K562 (cell line): ENCODE data around the gene BASP1. TPM values are rescaled to one million over a fixed set of nuclear protein-coding genes. Genes with fewer than 3 reads are reported as not detected.

Source experiments
- ATAC-seq: fragments of 200-7000 bp; cut with Tn5 transposase; 3 replicates; pipeline ENCODE4 v1.9.1; 2020; ENCODE audit warnings: moderate library complexity
- BruUV-seq: library from RNA; stranded (reverse); fragments of 400-500 nt; replicated peaks from 2 replicates; lab custom pipeline; 2021; lab: Mats Ljungman, UMichigan
- CTCF ChIA-PET: fragments of 300-600 bp; formaldehyde crosslinking; extraction: SDS; loops from one replicate; lab custom pipeline; 2021; ENCODE audit warnings: low intra/inter-chr PET ratio; lab: Yijun Ruan, JAX
- POLR2A ChIA-PET: fragments of 300-600, 350-650 bp; sonication (Branson Sonifier 250); formaldehyde crosslinking; extraction: SDS; loops from one replicate; lab custom pipeline; 2021; ENCODE audit warnings: antibody characterized with exemption, inconsistent platforms; lab: Yijun Ruan, JAX
- DNase-seq, 4 experiments: peaks; one replicate each; pipeline versions ENCODE4 v3.0.0 to v3.0.0-alpha.2; 2011 to 2018; ENCODE audit warnings: low spot score in 3 of 4, mixed read lengths in 3 of 4; ENCODE audit errors: extremely low read depth in 1 of 4
- FAIRE-seq: peaks from 2 replicates; lab custom pipeline; 2011; peaks lifted over from hg19 to GRCh38; lab: Jason Lieb, UNC
- H2AFZ ChIP-seq: 2 replicates; pipeline ENCODE4 v1.6.0; 2011; ENCODE audit warnings: low read depth, low read length, control low read depth, inconsistent platforms
- H3K27ac ChIP-seq: fragments of 200-600 bp; 3 replicates; pipeline ENCODE4 v1.8.0; 2011; ENCODE audit warnings: low read depth, mild to moderate bottlenecking, control low read depth, inconsistent platforms, low read length, moderate library complexity, mixed read lengths; ENCODE audit errors: extremely low read depth
- H3K27me3 ChIP-seq, 2 experiments: fragments of 300-600 bp in 1 of 2; 2 replicates in 1 of 2; 3 replicates in 1 of 2; pipeline versions ENCODE4 v1.6.0 to v1.8.0; 2011; ENCODE audit warnings: inconsistent platforms in 2 of 2, low read length in 2 of 2, mild to moderate bottlenecking in 1 of 2, mixed read lengths in 1 of 2, moderate library complexity in 1 of 2; ENCODE audit not compliant: control insufficient read depth in 2 of 2, insufficient read depth in 2 of 2
- H3K36me3 ChIP-seq: fragments of 300-600 bp; 3 replicates; pipeline ENCODE4 v1.8.0; 2011; ENCODE audit warnings: mild to moderate bottlenecking, low read length, inconsistent platforms; ENCODE audit not compliant: control insufficient read depth, insufficient read depth
- H3K4me1 ChIP-seq, 2 experiments: fragments of 200-600 bp in 1 of 2; replicated peaks in 1 of 2; 2 replicates in 1 of 2; 3 replicates in 1 of 2; pipeline versions ENCODE4 v1.5.1 to v1.8.0; 2011; ENCODE audit warnings: inconsistent platforms in 2 of 2, low read length in 2 of 2, mild to moderate bottlenecking in 1 of 2, mixed read lengths in 1 of 2, moderate library complexity in 1 of 2; ENCODE audit not compliant: control insufficient read depth in 2 of 2, insufficient read depth in 2 of 2
- H3K4me2 ChIP-seq: 2 replicates; pipeline ENCODE4 v1.6.1; 2011; ENCODE audit warnings: low read length, control low read depth, inconsistent platforms, mixed read lengths; ENCODE audit not compliant: insufficient read depth
- H3K4me3 ChIP-seq: fragments of 200-600 bp; sonication (generic), shearing (Covaris generic); 2 replicates; pipeline ENCODE4 v1.5.1; 2016; ENCODE audit warnings: control low read depth, inconsistent platforms
- H3K79me2 ChIP-seq: fragments of 200-600 bp; 3 replicates; pipeline ENCODE4 v1.8.0; 2011; ENCODE audit warnings: low read length, inconsistent platforms; ENCODE audit not compliant: control insufficient read depth, insufficient read depth
- H3K9ac ChIP-seq, 2 experiments: 2 replicates each; pipeline versions ENCODE4 v1.6.0 to v1.6.1; 2011; ENCODE audit warnings: low read depth in 2 of 2, low read length in 2 of 2, control low read depth in 1 of 2, inconsistent platforms in 1 of 2, mild to moderate bottlenecking in 1 of 2, mixed read lengths in 1 of 2; ENCODE audit not compliant: insufficient read depth in 1 of 2
- H3K9me1 ChIP-seq: one replicate; pipeline ENCODE4 v1.6.0; 2011; ENCODE audit warnings: inconsistent platforms, mild to moderate bottlenecking, low read length, moderate library complexity; ENCODE audit not compliant: control insufficient read depth, insufficient read depth
- H3K9me3 ChIP-seq: replicated peaks from 2 replicates; pipeline ENCODE4 v1.5.1; 2011; ENCODE audit warnings: low read depth, low read length, inconsistent platforms; ENCODE audit not compliant: control insufficient read depth, insufficient read depth
- H4K20me1 ChIP-seq: replicated peaks from 2 replicates; pipeline ENCODE4 v1.6.1; 2011; ENCODE audit warnings: low read length, inconsistent platforms, mixed read lengths; ENCODE audit not compliant: control insufficient read depth, insufficient read depth
- ATF7 ChIP-seq: fragments of 450-650 bp; IDR thresholded peaks from 2 replicates; pipeline ENCODE4 v1.7.1; 2014; ENCODE audit warnings: mild to moderate bottlenecking, moderate library complexity
- DIDO1 ChIP-seq: fragments of 450-650 bp; IDR thresholded peaks from 2 replicates; pipeline ENCODE4 v1.6.1; 2016; ENCODE audit warnings: low read depth, missing biosample characterization, missing genetic modification characterization
- HMGN3 ChIP-seq: IDR thresholded peaks from 2 replicates; pipeline ENCODE4 v1.6.1; 2011; ENCODE audit warnings: borderline replicate concordance, low read depth, mild to moderate bottlenecking, mixed read lengths, low read length; ENCODE audit not compliant: insufficient read length; ENCODE audit errors: extremely low read depth
- KAT7 ChIP-seq: sonication (generic); formaldehyde crosslinking; IDR thresholded peaks from 2 replicates; pipeline ENCODE4 v1.8.0; 2022; ENCODE audit warnings: missing genetic modification reagents, mild to moderate bottlenecking, borderline replicate concordance
- MCM3 ChIP-seq: fragments of 450-650 bp; IDR thresholded peaks from 2 replicates; pipeline ENCODE4 v1.6.1; 2016
- MTA2 ChIP-seq: fragments of 450-650 bp; IDR thresholded peaks from 2 replicates; pipeline ENCODE4 v1.6.1; 2016; ENCODE audit warnings: low read depth
- NFE2 ChIP-seq: IDR thresholded peaks from 2 replicates; pipeline ENCODE4 v1.6.1; 2014; ENCODE audit warnings: antibody characterized with exemption, low read depth
- NR3C1 ChIP-seq: sonication (generic); formaldehyde crosslinking; IDR thresholded peaks from 2 replicates; pipeline ENCODE4 v1.8.1; 2022; ENCODE audit warnings: missing genetic modification reagents
- ZNF41 ChIP-seq: fragments of 250-450 bp; sonication (Bioruptor Pico); conservative IDR thresholded peaks from 2 replicates; pipeline ENCODE4 v1.4.0; 2020; ENCODE audit warnings: mild to moderate bottlenecking
- ZNF445 ChIP-seq: fragments of 250-450 bp; sonication (Bioruptor Pico); IDR thresholded peaks from 2 replicates; pipeline ENCODE4 v1.4.0; 2020; ENCODE audit warnings: low read depth, mild to moderate bottlenecking, moderate library complexity
- ZNF512 ChIP-seq: IDR thresholded peaks from 2 replicates; pipeline ENCODE4 v1.6.1; 2016; ENCODE audit warnings: missing genetic modification characterization, missing compliant biosample characterization
- ZNF518B ChIP-seq: fragments of 250-450 bp; sonication (Bioruptor Pico); IDR thresholded peaks from 2 replicates; pipeline ENCODE4 v1.5.0; 2021; ENCODE audit warnings: mild to moderate bottlenecking, moderate library complexity
- ZNF764 ChIP-seq: fragments of 250-450 bp; sonication (Bioruptor Pico); IDR thresholded peaks from 2 replicates; pipeline ENCODE4 v1.4.0; 2020; ENCODE audit warnings: low read depth, mild to moderate bottlenecking, moderate library complexity
- WGBS: fragments of 100-300 bp; shearing (Covaris generic); methylation state at CpG from one replicate; pipeline ENCODE4 v1.1.6; 2016; ENCODE audit warnings: low coverage, mixed read lengths; ENCODE audit not compliant: insufficient coverage; ENCODE audit errors: missing lambda C conversion rate; 5-methylcytosine and 5-hydroxymethylcytosine counted together
- in situ Hi-C: fragments of 300-500 bp; cut with MboI; formaldehyde crosslinking; loops from 4 replicates; pipeline ENCODE4 v1.15.0; 2018; ENCODE audit warnings: inconsistent platforms, mixed read lengths
- intact Hi-C: fragments of 100-400 bp; cut with micrococcal nuclease; formaldehyde crosslinking; loops from 2 replicates; pipeline ENCODE4 v1.14.2; 2022
- polyA plus RNA-seq, 8 experiments: library from polyadenylated mRNA; depleted of rRNA in 4 of 8; stranded (reverse) in 5 of 8; unstranded in 3 of 8; fragments of >200 nt; fragmentation: Nextera tagmentation in 2 of 8; fragmentation: Illumina TruSeq in 1 of 8; extraction: Ambion mirVana in 2 of 8; extraction: Trizol in 1 of 8; gene quantifications; 2 replicates each; pipeline versions ENCODE4 v1.2.1 to v1.2.3, GENCODE V29; 2011 to 2014; ENCODE audit warnings: inconsistent platforms in 1 of 8, missing spikeins in 1 of 8
- total RNA-seq, 7 experiments: library from RNA; depleted of rRNA in 6 of 7; stranded (reverse); fragments of >200 nt in 6 of 7; fragmentation: Illumina TruSeq in 2 of 7; extraction: Trizol in 2 of 7; gene quantifications; 2 replicates each; pipeline versions ENCODE4 v1.2.1 to v1.2.3, GENCODE V29; 2011 to 2021; ENCODE audit warnings: low replicate concordance in 1 of 7
- TF ChIP-seq, protein P1 (sequence below): fragments of 250-450 bp; sonication (Bioruptor Pico); IDR thresholded peaks from 2 replicates; pipeline ENCODE4 v1.4.0; 2020; ENCODE audit warnings: mild to moderate bottlenecking, moderate library complexity

The BASP1 gene
- total and polyA plus RNA-seq, 9 of the 15 experiments (the other 6 are each of a cell fraction or from before 2014, with no cell fraction given), result 0.22 TPM; not detected in 8

- Histone ChIP-seq H3K27ac (no peak overlapping the region), H3K79me2 (no peaks in the 10 kb centered on the region), H3K36me3 (no peaks in the 10 kb centered on the region), H4K20me1 (no peaks in the 10 kb centered on the region), H3K4me3 (no peak overlapping the region), H2AFZ (no peak overlapping the region), H3K4me1 (no peaks in the 10 kb centered on the region), H3K9me1 (no peaks in the 10 kb centered on the region), H3K9me3 (no peaks in the 10 kb centered on the region), H3K4me2 (no peak overlapping the region), H3K9ac (no peak overlapping the region), H3K27me3 (peaks cover 0 to 4% of the 10 kb centered on the region in 2 experiments; a peak in 2 of 5 replicates)
- ATAC-seq, result no peak
- intact Hi-C loops (no loop called here), in situ Hi-C loops (no loop called here)
- ChIA-PET CTCF (no interaction called here), POLR2A (no interaction called here)
- no peak for DNase-seq
- no peak for FAIRE-seq
- WGBS, result 3% methylated on average over 6 of the region's 6 CpGs
- no TSS peak for BruUV-seq
- TF ChIP-seq ZNF445 (CRISPR knock-in tag) (no peak), MCM3 (0 out of 2 replicates have a peak, but pooled peaks have one; percentile 31), ZNF512 (tag) (peak; percentile 78), NFE2 (no peak), ZNF764 (CRISPR knock-in tag) (no peak), KAT7 (CRISPR knock-in tag) (no peak), HMGN3 (no peak), ATF7 (no peak), DIDO1 (tag) (no peak), NR3C1 (no peak), MTA2 (no peak), ZNF41 (CRISPR knock-in tag) (no peak), ZNF518B (CRISPR knock-in tag) (no peak)
- TF ChIP-seq, protein P1, sequence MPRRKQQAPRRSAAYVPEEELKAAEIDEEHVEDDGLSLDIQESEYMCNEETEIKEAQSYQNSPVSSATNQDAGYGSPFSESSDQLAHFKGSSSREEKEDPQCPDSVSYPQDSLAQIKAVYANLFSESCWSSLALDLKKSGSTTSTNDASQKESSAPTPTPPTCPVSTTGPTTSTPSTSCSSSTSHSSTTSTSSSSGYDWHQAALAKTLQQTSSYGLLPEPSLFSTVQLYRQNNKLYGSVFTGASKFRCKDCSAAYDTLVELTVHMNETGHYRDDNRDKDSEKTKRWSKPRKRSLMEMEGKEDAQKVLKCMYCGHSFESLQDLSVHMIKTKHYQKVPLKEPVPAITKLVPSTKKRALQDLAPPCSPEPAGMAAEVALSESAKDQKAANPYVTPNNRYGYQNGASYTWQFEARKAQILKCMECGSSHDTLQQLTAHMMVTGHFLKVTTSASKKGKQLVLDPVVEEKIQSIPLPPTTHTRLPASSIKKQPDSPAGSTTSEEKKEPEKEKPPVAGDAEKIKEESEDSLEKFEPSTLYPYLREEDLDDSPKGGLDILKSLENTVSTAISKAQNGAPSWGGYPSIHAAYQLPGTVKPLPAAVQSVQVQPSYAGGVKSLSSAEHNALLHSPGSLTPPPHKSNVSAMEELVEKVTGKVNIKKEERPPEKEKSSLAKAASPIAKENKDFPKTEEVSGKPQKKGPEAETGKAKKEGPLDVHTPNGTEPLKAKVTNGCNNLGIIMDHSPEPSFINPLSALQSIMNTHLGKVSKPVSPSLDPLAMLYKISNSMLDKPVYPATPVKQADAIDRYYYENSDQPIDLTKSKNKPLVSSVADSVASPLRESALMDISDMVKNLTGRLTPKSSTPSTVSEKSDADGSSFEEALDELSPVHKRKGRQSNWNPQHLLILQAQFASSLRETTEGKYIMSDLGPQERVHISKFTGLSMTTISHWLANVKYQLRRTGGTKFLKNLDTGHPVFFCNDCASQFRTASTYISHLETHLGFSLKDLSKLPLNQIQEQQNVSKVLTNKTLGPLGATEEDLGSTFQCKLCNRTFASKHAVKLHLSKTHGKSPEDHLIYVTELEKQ (CRISPR knock-in tag), result no peak
Measured at GRCh38 chr5:17282283-17283120, 65.1 kb downstream of the BASP1 start.
